NCI-H1694 treated with DMSO at 0.1 percent for 48 hours (cell line): Measurements from ENCODE around the gene GBA2.
A peak's percentile ranks its signal among the peaks of the same experiment; 100 is the strongest.

Experiments used
- DNase-seq: peaks from one replicate; lab custom pipeline; 2025; lab: John Stamatoyannopoulos, UW

The GBA2 gene

DNA sequence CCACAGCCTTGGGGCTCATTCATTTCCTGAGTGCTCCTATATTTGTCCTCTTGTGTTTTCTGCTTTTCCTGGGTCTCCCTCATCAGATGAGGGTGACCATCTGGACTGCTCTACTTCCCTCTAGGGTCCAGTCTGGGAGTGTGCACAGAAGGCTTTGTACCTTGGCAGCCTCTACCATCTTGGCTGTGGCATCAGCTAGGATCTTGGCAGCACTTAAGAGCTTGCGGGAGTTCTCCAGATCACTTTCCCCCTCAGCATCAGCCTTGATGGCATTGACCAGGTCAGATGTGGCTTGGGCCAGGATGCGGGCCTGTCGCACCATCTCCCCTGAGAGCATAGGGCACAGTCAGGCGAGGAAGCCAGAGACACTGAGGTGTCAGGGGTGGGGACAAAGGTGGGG is 32.8 kb downstream of the GBA2 start:
- DNase-seq, result no peak

DNA sequence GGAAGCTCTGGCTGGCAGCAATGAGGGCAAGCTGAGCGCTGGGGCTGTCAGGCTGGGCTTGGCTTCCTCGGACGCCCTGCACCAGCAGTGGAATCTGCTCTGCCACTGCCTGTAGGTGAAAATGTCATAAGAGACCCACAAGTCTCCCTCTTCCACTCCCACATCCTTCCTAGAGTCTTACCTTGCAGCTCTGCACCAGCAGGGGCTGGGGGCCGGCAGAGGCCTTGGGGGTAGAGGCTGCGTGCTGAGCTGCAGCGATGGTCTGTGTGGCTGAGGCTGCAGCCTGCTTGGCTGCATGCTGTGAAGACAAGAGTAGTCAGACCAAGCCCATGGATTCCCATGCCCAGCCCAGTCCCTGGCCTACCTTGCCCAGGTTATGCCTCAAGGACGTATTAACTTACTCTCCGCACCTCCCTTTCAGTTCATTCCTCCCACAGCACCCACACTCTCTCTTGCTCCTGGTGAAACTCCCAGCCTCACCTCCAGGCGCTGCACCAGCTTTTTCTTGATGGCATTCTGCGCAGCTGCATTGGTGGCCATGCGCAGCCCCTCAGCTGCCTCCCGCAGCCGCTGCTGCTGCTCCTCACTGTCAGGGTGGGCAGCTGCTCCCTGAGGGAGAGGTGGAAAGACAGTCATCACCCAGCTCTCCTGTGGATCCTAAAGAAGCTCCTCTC is 34.3 kb downstream of the GBA2 start:
- no peak for DNase-seq

DNA sequence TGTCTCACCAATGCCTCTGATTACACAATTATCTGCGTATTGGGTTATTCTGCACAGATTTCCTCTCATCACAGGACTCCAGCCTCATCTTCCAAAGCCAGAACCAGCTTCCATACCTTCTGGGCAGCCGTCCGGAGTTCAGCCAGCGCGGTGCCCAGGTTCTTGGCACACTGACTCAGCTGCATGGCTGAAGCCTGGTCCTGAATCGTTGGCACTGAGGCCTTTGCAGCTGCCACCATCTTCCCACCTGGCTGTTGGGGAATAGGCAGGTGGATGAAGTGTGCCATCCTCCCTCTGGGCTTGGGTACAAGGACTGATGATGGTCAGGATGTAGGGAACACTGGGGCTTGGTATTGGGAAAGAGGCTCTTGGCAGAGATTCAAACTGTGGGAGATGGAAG is 34.9 kb downstream of the GBA2 start:
- DNase-seq, result no peak

DNA sequence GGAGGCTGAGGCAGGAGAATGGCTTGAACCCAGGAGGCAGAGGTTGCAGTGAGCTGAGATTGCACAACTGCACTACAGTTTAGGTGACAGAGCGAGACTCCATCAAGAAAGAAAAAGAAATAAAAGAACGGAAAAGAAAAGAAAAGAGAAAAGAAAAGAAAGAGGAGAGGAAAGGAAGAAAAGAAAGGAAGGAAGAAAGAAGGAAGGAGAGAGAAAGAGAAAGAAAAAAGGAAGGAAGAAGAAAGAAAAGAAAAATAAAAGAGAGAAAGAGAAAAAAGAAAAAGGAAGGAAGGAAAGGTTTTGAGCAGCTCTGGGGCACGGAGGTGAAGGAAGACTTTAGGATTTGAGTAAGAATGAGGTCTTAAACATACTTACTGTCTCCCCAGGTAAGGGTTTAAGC is 35.5 kb downstream of the GBA2 start:
- no peak for DNase-seq

DNA sequence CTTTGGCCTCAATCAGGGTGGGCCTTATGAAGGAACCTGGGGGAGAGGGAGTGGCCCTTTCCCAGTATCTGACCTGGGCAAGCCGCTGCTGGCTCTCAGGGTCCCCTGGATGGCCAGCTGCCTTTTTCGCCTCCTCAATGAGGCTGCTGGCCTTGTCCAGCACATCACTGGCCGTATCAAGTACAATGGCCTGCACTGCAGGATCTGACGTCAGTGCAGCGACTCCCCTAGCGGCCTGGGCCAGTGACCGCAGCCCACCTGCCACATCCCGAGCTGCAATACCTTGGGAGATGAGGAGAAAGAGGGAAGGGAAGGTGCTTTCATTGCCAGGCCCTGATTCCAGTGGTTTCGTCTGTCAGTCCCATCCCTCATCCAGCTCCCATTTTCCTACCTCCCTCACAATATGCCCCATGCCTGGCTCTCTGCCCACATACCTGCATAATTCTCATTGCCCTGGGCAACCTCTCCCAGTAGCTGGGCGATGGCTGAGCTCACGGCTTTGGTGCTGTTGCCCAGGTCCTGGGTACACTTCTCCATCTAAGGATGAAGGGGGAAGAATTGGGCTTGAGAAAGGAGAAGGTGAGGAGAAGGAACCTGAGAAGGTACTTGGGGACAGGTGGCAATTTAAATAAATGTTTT is 36.1 kb downstream of the GBA2 start:
- DNase-seq, result no peak

DNA sequence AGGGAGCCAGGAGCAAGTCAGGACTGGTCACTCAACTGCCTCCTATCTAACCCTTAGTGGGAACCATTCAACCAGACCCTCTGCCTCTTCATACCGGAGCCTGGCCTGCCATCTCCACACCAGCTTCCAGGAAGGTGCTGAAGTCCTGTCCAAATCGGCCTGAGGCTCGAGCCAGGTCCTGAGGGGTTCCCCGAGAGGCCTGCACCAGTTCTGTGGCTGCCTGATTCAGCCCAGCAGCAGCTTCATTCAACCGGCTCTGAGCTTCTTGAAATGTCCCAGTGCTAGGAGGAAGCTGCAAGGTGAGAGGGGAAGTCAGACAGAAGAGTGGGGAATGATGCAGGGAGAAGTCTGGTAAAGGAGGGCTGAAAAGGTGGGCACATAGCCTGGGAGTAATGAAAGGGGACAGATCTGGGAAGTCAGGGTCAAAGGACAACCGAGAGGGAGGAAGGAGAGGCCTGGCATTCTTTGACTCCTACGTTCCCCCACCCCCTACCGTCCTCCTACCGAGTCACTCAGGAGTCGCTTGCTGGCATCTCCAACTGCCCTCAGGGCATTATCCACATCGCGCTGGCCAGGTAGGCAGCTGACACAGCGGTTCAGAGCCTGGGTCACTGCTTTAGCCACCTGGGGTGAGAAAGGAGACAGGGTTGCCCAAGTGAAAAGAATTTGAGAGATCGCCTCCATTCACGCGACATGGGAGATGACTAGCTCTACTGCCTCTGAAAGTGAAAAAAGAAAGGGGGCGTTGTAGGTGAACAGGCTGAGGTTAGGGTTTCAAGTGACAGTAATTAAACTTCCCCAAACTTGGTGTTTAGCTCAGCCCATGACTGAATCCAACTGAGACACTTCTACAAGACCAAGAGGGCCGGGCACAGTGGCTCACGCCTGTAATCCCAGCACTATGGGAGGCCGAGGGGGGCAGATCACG is 37.3 kb downstream of the GBA2 start:
- DNase-seq, result no peak

DNA sequence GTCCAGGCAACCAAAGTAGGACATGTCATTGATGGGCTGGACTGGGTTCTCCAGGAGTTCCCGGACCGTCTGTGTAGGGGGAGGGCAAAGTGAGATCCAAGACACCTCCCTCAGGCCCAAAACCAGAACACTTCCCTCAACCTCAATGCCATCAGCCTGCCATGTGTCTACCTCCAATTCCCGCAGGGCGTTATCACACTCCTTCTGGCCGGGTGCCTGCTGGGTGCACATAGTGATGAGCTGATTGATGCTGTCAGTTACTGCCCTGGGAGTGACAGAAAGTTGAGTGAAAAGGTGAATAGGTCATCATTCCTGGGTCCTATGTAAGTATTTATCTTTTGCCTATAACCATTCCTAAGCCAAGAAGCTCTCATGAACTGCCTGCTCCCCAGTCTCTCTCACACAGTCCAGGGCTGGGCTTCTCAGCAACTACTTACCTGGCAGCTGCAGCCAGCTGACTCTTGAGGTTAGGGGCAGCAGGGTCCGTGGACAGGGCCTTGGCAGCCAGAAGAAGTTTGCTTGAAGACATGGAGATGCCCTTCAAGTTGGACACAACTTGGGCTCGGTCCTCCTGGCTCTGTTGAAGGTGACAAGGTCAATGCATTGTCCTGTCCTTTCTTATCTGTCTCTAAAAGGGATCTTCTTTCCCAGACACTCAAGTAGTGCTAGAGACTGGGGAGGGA is 38.1 kb downstream of the GBA2 start:
- no peak for DNase-seq

DNA sequence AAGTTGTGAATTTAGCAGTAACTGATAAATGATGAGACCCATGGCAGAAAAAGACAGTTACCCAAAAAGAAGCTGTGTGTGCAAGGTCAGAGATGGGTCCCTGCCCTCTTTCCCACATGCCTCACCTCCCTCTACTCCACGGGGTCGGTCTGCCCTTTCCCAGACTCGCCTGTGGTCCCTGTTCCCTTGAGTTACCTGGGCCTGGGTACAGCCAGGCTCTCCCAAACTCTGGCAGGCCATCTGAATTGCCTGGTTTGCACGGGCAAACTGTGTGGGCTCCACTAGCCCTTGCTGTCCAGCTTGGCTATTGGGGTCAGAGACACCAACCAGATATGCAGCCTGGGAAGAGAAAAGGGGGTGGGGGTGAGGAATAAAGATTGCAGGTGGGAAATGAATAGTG is 40.9 kb downstream of the GBA2 start:
- DNase-seq, result no peak

DNA sequence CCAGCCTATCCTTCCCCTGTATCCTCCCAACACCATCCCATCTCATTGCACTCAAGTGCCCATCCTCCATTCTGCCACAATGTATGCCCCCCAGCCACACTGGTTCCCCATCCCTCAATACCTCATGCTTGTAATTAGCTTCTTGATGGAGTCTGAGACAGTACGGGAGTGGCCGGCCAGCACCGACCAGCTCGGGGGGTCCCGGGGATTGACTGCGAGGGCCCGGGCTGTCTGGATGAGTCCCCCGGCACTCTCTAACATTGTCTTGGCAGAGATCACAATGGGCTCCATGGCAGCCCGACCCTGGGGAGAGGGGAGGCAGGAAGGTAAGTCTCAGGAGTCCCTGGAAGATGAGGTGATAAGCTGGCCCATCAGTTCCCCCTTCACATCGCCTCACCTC is 42.1 kb downstream of the GBA2 start:
- DNase-seq, result no peak

DNA sequence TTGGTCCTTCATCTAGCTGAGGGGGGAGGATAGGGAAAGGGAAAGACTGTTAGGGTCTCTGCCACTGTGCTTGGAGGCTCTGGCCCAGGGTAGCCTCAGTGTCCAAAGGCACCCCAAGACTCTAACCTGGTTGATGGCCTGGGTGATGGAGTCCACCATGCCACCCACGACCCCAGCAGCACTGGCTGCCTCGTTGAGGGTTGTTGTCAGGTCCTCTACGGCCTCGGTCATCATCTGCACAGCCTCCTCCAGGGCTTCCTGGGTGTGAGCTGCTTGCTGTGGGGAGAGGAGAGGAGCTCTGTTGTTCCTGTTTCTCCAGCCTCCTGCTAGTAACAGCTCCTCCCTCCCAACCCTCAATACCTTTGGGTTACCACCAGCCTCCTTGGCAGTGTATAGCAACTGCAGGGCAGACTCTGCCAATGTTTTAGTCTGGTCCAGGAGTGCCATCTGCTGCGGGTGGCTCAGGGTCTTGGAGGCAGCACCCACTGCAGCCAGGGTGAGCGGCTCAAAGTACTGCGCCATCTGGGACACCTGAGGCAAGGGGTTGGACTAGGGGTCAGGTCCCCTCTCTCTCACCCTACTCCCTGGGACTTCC is 43.1 kb downstream of the GBA2 start:
- DNase-seq, result no peak

DNA sequence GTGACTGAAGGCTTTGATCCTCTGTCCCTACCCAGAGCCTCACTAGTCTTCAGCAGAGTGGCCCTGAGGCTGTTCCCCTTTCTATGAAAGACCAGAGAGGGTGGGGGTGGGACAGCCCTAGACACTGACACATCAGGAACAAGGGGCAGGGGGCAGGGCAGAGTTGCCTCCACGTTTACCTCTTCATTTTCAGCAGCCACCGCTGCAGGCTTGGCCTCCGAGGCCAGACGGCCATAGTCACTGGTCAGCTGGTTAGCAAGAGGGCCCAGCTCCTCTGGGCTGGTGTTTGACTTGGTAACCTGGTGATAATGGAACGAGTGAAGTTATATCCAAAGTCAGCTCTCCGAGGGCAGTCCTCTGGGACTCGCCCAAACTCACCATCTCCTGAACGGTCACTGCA is 43.7 kb downstream of the GBA2 start:
- no peak for DNase-seq

DNA sequence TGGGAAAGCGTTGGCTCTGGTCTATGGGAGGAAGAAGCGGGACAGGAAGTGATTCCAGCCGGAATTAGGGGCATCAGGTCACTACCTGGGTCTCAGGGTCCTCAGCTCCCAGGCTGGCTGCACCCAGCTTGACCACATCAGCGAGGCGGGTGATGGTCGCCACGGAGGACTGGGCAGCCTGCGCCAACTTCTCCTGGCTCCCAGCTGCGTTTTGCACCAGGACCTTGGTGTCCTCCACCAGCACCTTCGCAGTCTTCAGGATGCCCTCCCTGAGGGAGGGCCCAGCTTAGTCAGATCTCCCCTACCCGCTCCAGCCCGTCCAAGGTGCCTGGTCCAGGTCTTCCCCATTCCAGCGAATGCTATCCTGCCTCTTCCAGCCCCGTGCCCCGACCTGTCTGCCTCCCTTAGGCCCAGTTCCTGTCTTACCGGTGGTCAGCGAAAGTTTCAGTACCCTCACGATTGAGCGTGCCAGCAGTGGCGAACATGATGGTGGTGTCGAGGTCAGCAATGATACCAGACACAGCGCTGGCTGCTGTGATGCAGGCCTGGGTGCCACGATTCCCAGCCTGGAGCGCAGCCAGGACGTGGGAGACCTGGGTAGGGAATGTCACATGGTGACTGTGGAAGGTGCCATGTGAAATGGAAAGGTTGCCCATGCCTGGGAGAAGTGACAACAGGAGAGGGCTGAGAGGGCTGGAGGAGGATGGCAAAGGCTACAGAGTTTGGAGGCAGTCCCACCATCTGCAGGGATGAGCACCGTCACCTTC is 44.9 kb downstream of the GBA2 start:
- no peak for DNase-seq

DNA sequence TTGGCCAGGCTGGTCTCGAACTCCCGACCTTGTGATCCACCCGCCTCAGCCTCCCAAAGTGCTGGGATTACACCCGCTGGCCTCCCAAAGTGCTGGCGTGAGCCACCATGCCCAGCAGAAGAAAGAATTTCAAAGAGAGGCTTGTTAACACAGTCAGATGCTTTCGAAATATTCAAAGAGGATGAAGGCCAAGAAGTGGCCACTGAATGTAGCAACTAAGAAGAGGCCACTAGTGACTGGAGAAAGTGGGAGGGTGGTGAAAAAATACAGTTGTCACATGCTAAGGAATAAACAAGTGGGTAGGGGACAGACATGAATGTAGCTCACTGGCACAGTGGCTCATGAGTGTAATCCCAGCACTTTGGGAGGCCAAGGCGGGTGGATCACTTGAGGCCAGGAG is 46.3 kb downstream of the GBA2 start:
- no peak for DNase-seq

DNA sequence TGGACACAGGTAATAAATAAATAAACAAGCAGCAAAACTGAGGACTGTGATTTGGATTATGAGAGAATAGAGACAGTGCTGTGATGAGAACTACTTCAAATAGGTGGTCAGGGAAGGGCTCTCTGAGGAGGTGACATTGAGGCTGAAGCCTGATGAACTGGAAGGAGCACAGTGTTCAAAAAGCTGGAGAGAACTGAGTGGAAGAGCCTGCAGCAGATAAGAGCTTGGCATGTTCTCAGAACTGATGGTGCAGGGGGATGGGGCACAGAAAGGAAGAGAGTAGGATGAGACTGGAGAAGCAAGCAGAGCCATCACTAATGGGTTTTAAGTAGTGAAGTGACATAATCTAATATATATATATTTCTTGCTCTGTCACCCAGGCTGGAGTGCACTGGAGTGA is 48.1 kb downstream of the GBA2 start:
- DNase-seq, result no peak

DNA sequence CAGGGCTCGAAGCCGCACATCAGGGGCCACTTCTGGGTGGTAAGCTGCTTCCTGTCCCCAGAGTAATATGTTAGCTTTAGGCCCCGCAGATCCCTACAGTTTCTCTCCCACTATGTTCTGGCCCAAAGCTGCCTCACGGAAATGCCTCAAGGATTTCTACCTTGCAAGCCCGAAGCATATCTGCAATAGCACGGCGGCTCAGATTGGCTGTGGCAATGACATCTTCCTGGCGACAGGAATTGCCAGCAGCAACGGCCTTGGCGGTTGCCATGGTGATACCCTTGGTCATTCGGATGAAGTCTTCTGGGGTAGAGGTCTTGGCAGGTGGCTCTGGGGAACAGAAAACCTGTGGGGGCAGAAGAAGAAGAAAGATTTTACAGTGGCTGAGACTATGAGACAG is 49.0 kb downstream of the GBA2 start:
- DNase-seq, result no peak

DNA sequence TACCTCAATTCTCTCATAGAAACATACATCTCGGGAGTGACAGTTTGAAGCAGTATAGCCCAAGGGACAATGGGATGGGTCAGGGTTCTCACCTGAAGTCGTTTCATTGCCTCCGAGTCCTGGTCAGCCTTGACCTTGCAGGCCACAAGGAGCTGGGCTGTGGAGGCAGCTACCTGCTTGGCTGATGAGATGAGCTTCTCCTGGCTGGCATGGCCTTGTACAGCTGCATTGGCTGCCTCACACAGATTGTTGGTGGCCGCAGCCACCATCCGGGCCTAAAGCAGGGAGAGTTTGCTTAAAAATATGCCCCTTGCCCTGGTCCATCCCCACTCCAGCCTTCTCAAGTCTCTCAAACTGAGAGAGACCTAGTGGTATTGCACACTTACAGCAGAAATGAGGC is 50.8 kb downstream of the GBA2 start:
- DNase-seq, result no peak

DNA sequence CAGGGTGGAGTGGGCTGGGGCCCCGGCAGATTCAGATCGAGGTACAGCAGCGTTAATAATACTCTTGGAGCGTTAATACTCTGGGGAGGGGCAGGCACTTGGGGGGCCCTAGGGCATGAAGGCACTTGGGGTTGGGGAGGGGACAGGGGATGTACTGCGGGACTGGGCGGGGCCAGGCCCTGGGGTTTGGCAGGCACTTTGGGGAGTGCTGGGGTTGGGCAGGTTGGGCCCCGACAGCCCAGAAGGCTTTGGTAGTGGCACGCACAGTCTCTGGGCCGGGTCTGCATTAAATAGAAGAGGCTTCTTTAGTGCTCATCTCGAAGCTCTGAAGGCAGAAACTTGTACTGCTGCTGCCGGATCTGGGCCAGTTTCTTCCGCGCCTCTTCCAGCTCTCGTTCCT is 51.5 kb downstream of the GBA2 start:
- no peak for DNase-seq

DNA sequence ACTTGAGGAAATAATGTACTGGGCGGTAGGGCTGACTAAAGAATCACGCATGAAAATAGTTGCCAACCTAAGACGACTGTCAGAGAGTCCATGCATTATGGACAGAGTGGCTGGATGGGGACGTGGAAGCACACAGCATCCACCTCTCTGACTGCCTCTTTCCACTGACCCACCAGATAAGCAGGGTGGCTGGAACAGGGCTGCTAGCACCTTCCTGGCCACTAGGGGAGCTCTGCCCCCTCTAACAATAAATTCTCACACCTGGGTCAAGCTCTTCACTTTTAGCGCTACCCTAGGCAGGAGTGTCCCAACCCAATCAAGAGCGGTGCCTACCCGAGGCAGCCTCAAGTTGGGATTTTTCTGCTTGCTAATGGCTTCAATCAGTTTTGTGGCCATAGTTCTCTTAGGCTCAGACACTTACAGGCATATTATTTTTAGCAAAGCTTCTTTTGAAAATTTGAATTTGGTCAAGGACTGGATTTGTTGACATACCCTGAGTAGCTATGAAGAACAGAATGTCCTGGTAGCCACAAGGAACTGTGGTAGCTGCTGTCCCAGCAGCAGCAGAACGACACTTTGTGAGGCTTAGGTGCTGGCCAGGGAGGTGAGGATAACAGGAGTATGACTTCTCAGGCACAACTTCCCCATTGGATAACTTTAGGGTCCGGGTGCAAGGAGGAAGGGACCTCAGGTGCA is 52.4 kb downstream of the GBA2 start:
- DNase-seq, result peak; percentile 38

DNA sequence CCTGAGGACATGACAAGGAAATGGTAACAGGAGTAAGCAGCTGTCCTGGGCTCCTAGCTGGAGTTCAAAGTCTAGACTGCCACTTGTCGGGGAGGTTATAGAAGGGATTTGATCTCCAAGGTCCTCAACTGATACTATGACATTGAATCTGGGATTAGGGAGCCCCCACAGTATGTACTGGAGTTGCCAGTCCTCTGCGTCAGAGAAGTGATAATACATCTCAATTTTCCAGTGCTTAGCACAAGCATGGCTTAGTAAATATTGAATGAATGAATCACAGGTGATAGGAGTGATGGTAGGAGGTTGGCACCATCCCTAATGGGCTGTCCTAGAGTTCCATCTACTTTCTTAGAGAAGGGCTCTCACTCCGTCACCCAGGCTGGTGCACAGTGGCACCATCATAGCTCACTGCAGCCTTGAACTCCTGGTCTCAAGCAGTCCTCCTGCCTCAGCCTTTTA is 53.1 kb downstream of the GBA2 start:
- DNase-seq, result no peak

DNA sequence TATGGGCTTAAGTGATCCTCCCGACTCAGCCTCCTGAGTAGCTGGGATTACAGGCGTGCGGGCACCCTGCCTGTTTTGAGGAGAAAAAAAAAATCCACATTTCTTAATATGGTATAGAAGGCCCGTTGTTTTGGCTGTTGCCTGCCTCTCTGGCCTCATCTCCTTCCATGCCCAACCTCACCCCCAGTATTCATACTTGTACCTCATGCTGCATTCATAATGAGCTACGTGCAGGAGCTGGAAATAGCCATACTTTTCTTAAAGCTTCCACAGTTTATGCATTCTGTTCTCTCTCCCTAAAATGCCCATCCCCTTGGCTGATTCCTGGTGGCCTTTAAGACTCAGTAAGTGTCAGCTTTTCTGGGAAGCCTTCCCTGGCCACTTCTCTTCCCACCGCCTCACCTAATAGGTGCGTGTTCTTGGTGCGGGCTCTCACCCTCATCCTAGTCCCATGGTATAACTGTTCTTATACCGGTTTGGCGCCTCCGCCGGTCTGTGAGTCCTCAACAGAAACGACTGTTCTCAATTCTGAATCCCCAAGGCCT is 57.2 kb downstream of the GBA2 start:
- no peak for DNase-seq

DNA sequence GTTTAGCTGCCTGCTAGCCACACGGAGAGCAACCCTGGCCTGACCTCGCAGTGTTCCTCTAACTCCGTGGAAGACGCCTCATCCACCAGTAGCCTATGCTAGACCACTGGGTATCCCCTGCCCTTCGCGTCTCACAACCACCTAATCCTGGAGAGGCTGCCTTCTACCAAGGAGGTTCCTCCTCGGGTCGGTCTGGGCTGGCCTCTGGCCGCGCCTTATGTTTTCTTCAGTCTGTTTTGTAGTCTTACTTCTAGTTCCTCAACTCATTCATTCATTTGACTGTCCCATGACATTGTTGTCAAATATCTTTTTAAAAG is 57.7 kb downstream of the GBA2 start:
- DNase-seq, result no peak
